ENCODE data around the gene HS3ST4. TPM values are rescaled to one million over a fixed set of nuclear protein-coding genes. Genes with fewer than 3 reads are reported as not detected.

Gene HS3ST4
- total RNA-seq, 2 donors from 2014 or later: 4.7 to 5.0 TPM

- Histone ChIP-seq H3K9me3 (ENCODE audit: control insufficient read depth, low read length) (peaks cover 35% of the 10 kb centered on the region), H3K27ac (ENCODE audit: low read depth, low read length) (no peak overlapping the region), H3K4me3 (ENCODE audit: low read length) (no peak overlapping the region), H3K27me3 (ENCODE audit: control insufficient read depth, insufficient read depth, low read length, poor library complexity, severe bottlenecking) (no peaks in the 10 kb centered on the region), H3K9ac (ENCODE audit: extremely low read depth, low read length, poor library complexity, severe bottlenecking) (no peak overlapping the region), H3K36me3 (ENCODE audit: control insufficient read depth, insufficient read depth, low read length) (no peaks in the 10 kb centered on the region), H3K4me1 (ENCODE audit: control insufficient read depth, insufficient read depth, low read length) (no peaks in the 10 kb centered on the region)
- H3K9me3 Mint-ChIP-seq: peaks cover 44% of the 10 kb centered on the region
- H3K4me1 Mint-ChIP-seq: peaks cover 18% of the 10 kb centered on the region
- DNase-seq: no peak
- peaks cover 9% of the 10 kb centered on the region for H3K36me3 Mint-ChIP-seq (ENCODE audit: low read depth)
- H3K27me3 Mint-ChIP-seq (ENCODE audit: insufficient read depth): peaks cover 21% of the 10 kb centered on the region
- WGBS, 2 experiments (ENCODE audit: insufficient coverage in 1 of 2, insufficient read length in 1 of 2): 80 to 94% methylated on average over 2 to 4 of the region's 4 CpGs
- H3K27ac Mint-ChIP-seq: no peak overlapping the region
- H3K4me3 Mint-ChIP-seq: no peak overlapping the region
- no peak for TF ChIP-seq CTCF (conservative IDR thresholded peaks at IDR 0.05)
These were observed 250.2 kb downstream of the HS3ST4 start for GRCh38 chr16:25941800-25942499.

- peaks cover 10% of the 10 kb centered on the region for H3K36me3 Mint-ChIP-seq (ENCODE audit: low read depth)
- peaks cover 8% of the 10 kb centered on the region for H3K4me1 ChIP-seq (ENCODE audit: control insufficient read depth, insufficient read depth, low read length)
- no peaks in the 10 kb centered on the region for H3K36me3 ChIP-seq (ENCODE audit: control insufficient read depth, insufficient read depth, low read length)
- H3K9me3 Mint-ChIP-seq: peaks cover 22% of the 10 kb centered on the region
- H3K27ac Mint-ChIP-seq: no peak overlapping the region
- peak; percentile 97 for DNase-seq
- H3K4me3 Mint-ChIP-seq: peak overlapping the region; percentile 13
- TF ChIP-seq CTCF (conservative IDR thresholded peaks at IDR 0.05): no peak
- no peak overlapping the region for H3K27ac ChIP-seq (ENCODE audit: low read depth, low read length)
- 4 to 10% methylated on average over 2 to 3 of the region's 3 CpGs for WGBS, 2 experiments (ENCODE audit: insufficient coverage in 1 of 2, insufficient read length in 1 of 2)
- peaks cover 19% of the 10 kb centered on the region for H3K9me3 ChIP-seq (ENCODE audit: control insufficient read depth, low read length)
- H3K9ac ChIP-seq (ENCODE audit: extremely low read depth, low read length, poor library complexity, severe bottlenecking): no peak overlapping the region
- peaks cover 47% of the 10 kb centered on the region for H3K27me3 Mint-ChIP-seq (ENCODE audit: insufficient read depth)
- peaks cover 23% of the 10 kb centered on the region for H3K4me1 Mint-ChIP-seq
- peaks cover 13% of the 10 kb centered on the region for H3K27me3 ChIP-seq (ENCODE audit: control insufficient read depth, insufficient read depth, low read length, poor library complexity, severe bottlenecking)
- H3K4me3 ChIP-seq (ENCODE audit: low read length): peak overlapping the region; percentile 31
These were observed 259.0 kb downstream of the HS3ST4 start for GRCh38 chr16:25950586-25951281.

- Histone ChIP-seq H3K27me3 (ENCODE audit: control insufficient read depth, insufficient read depth, low read length, poor library complexity, severe bottlenecking) (peaks cover 13% of the 10 kb centered on the region), H3K27ac (ENCODE audit: low read depth, low read length) (no peak overlapping the region), H3K9me3 (ENCODE audit: control insufficient read depth, low read length) (peaks cover 8% of the 10 kb centered on the region), H3K4me3 (ENCODE audit: low read length) (no peak overlapping the region), H3K9ac (ENCODE audit: extremely low read depth, low read length, poor library complexity, severe bottlenecking) (no peak overlapping the region), H3K4me1 (ENCODE audit: control insufficient read depth, insufficient read depth, low read length) (peaks cover 8% of the 10 kb centered on the region), H3K36me3 (ENCODE audit: control insufficient read depth, insufficient read depth, low read length) (no peaks in the 10 kb centered on the region)
- Mint-ChIP-seq H3K9me3 (peaks cover 11% of the 10 kb centered on the region), H3K4me1 (peaks cover 14% of the 10 kb centered on the region), H3K4me3 (no peak overlapping the region), H3K27ac (no peak overlapping the region), H3K27me3 (ENCODE audit: insufficient read depth) (peaks cover 49% of the 10 kb centered on the region), H3K36me3 (ENCODE audit: low read depth) (peaks cover 5% of the 10 kb centered on the region)
- TF ChIP-seq CTCF (conservative IDR thresholded peaks at IDR 0.05): no peak
- no peak for DNase-seq
- WGBS, 2 experiments (ENCODE audit: insufficient coverage in 1 of 2, insufficient read length in 1 of 2): 91 to 100% methylated on average over 1 of the region's 1 CpG
These were observed 260.2 kb downstream of the HS3ST4 start for GRCh38 chr16:25951999-25952398.
